ELF-1 (cell line): ENCODE results near the gene C2CD3.

Experiments
- DNase-seq: peaks from one replicate; pipeline ENCODE4 v3.0.0-alpha.2; 2016; ENCODE audit warnings: low read depth, low spot score

C2CD3 gene, protein sequence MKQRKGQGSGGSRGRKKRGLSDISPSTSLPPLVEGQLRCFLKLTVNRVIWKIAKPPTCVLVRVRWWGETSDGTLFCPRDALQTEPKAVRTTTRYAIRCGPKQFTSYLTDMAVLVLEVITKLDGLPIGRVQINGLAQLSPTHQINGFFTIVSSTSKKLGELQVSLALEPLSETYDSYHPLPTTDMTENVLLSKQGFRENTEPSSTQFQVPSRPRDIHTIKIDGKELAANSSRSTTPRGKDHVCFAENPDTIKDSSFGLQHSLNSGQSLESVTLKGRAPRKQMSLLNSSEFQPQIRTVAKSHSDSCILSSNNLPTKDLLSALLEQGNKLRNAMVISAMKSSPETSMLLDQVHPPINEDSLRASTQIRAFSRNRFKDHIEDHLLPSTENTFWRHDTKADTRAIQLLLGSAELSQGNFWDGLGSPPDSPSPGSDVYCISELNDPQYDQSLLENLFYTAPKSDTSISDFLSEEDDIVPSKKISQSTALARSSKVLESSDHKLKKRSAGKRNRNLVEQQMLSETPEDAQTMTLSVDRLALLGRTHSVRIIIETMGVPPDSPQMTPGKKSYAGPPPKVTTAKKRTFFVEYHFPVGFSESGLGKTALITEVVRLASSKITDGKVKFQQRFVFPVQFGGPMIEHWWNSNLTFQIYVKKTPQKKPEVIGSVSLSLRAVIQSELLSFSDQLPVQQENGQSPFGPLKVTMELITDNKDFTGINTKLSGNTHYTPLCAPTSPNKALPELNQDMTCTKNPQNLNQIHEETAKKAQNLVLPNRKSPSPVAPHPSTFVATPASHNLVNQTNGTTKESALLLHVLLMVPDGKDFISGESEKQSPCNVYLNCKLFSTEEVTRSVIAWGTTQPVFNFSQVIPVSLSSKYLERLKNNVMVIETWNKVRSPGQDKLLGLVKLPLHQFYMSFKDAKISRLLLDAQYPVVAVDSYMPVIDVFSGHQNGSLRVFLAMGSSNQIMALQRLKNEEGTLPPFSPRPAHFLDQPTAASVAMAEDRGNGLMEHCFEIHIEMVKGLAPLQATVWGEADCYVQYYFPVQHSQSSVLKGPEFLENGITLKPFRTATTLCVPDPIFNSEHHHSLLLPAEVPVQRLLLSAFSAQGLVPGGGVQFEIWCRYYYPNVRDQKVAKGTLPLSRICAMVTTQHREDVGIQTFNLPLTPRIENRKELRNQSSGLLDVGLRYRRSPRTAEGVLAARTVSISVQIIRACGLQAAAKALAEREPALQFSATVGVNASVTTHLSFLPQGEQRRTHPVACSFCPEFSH (N-terminal part only)

DNA sequence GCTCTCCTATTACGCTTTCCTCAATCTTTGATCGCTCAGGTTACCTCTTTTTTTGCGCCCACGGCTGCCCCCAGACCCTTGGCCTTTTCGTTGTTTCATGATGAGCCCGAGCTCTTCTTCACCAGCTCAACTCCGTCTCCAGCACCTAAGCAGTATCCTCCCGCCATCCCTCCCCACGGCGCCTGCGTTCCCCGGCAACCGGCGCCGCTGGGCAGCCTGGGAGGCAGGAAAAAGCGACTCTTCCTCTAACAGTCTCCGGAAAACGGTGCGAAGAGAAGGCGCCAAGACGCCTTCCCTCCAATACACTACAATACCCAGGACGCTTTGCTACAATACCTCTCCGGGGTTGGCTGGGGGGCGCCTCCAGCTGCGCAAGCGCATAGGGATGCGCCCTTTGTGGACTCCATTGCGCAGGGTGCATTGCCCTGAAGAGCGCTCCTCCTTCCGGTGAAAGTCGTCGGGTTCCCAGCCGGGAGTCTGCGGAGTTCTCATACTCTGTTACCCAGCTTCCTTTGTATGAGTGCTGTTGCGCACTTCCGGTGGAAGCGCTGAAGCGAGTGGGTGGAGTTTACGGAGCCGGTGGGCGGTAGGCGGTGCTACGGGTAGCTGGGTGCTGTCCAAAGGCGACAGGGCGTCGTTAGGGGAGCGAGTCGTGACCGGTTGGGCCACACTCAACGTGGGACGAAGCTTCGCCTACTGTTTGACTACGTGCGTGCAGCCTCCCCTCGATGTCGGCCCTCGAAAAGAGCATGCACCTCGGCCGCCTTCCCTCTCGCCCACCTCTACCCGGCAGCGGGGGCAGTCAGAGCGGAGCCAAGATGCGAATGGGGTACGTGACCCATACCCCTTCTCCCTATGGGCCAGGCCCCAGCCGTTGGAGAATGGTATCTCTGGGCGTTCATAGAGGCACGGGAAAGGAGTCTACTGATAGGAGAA, at the start of gene C2CD3, which contains the start of gene PPME1:
TSS of gene C2CD3 (minus strand) at position 309 of the 936 bp plus-strand sequence. CDS start at position 99, 210 bp downstream.
TSS of gene PPME1 (plus strand) at position 596 of the 936 bp plus-strand sequence. CDS start at position 729, 133 bp downstream.
- peak; percentile 100 for DNase-seq

DNA sequence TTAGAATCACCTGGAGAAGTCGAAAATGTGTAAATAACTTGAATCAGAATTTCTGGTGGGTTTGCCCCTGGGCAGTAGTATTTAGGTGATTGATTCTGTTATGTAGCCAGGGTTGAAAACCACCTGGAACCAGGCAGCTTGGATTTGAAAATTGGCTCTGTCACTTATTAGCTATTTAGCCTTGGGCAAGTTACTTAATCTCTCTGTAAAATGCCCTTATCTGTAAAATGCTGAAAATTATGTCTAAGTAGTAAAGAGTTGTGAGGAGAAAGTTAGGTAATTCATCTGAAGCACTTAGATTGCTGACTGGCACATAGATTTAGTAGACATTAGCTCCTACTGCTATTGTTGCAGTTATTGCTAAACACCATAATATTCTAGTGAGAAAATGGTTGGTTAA, 49.6 kb upstream of the C2CD3 start:
- no peak for DNase-seq

DNA sequence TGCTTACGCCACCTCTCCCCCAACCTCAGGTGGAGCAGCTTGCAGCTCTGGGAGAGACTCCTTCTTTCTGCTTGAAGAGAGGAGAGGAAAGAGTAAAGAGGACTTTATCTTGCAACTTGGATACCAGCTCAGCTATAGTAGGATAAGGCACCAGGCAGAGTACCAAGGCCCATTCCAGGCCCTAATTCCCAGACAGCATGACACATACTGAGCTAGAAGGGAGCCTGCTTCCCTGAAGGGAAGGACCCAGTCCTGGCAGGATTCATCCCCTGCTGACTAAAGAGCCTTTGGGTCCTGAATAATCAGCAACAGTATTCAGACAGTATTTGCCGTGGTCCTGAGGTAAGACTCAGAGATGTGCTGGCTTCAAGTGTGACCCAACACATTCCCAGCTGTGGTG, 41.7 kb upstream of the C2CD3 start:
- DNase-seq: no peak

DNA sequence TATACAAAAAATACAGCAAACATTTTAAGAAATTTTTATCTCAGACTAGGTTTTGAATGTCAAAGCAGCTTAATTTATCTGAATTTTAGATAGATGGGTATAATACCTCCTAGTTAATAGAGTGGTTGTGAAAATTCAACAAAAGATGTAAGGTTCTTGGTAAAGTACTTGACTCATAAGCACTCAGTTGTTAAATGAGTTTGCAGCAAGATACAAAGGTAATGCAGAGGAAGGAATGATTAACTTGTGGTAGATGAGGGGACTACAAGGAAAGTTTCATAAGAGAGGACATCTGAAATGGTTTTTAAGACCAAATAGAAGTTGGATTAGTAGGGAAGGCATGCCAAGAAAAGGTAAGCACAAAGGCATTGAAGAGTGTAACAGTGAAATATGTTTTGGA, 37.7 kb upstream of the C2CD3 start:
- no peak for DNase-seq

DNA sequence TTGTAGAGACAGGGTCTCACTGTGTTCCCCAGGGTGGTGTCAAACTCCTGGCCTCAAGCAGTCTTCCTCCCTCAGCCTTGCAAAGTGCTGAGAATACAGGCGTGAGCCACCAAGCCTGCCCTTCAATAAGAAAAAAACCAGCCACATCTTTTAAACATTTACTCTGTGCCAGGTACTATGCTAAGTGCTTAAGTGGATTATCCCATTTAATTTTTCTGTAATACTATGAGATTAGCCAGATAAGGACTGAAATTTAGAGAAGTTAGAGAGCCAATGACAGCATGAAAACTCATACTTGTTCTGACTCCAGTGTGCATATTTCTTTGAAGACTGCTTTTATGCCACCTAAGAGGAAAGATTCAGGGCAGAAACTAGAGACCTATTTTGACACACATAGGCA, 35.9 kb upstream of the C2CD3 start:
- DNase-seq: no peak

DNA sequence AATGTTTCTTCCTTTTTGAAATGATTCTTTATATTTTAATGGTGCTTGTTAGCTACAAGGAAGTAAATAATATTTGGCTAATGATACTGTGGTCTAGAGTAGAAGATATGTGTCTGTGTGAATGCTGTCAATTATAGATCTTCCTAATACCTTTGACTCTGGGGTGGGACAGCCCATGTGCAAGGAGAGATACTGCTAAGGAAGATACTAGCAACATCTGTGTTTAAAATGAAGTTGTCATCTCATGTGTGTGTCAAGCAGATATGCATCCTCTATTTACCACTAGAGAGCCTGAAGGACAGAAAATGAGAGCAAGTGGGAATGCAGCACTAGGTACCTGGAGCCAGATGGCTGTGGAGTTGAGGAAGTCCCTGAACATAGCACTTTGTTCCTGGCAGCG, 34.4 kb upstream of the C2CD3 start:
- no peak for DNase-seq

DNA sequence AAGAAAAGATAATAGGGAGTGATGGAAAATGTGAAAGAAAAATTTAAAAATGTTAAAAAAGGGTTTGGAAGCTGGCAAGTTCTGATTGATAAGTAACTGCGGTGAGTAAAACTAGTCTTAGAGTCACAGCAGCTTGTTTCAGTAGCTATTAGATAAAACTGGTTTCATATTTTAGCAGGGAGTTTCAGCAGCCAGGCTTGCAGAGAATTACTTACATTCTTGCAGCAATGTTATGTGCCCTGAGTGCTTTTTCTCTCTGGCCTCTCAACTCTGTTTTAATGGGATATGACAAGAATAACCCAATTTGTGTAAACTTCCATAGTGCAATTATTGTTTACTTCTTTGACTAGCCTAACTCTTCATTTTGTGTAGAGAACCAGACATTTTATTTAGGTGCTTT, 33.9 kb upstream of the C2CD3 start:
- DNase-seq: no peak

DNA sequence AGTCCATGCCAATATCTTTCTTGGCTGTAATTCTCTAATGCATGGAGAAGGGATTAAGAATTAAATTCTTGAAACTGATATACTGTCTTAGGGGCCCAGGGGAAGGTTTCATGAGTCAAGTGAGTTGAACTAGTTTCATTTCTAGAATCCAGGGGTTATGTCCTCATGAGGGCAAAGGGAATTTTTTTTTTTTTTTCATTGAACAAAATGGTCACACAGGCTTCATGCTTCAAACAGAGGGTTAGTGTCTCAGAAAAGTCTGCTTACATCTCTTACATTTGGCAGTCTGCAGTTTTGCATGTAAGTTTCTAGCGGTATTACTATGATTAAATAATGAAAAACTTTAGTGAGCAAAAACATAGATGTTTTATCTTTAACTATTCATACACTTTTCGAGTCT, 33.2 kb upstream of the C2CD3 start:
- DNase-seq: no peak

DNA sequence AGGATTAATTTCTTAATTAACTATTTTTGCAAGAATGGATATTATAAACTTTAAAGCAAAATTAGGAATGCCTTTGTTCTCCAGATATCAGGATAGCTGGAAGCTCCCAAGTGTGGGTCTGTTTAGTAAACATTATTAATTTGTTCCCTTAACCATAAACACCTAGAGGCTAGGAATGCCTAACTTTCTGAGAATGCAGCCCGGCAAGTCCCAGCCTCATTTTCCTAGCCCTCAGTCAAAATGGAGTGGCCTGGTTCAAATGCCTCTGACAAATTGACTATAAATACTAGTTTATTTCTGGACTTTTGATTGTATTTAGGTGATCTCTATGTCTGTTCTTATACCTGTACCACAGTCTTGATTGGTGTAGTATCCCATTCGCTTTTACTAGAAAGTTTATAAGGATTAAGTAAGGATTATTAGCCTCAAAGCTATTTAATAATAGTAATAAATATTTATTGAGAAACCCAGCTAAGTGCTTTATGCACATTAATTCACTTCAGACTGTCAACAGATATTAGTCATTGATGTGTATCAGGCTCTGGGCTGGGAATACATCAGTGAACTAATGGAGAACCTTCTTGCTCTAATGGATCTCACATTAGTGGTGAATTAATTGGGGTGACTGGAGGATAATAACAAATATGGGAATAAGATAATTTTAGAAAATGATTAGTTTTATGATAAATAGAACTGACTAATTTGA, 26.1 kb upstream of the C2CD3 start:
- DNase-seq: peak; percentile 68

DNA sequence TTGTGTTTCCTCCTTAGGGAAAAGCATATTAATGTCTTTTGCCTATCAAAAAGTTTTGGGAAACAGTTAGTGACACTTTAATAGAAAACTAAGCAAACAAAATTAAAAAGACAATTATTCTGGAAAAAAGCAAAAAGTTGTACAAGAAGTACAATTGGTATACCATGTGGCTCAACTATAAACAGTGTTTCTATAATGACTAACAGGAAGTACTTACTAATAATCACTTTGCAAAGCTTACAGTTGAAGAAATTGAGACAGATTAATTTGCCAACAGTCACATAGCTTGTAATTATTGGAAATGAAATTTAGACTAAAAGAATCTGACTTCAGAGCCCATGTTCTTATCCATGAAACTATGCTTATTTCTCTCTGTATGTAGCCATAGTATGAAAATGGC, 25.0 kb upstream of the C2CD3 start:
- DNase-seq: no peak

DNA sequence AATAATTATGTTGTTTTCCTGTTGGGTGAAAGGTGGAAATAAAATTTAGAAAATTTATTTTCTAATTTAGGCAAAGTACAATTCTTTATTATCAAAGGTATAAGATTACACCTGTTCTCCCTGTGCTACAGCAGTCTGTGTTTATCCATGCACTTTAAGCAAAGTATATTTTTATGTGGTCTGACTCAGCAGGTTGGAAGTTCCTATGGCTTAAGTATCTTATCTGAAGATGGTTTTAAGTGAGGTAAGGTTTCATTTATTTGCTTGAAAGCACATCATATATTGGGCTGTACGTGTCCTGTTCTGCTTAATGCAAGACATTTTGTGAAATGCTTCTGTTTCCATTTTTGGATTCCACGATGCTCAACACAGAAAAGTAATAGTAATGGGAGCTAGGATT, 14.9 kb upstream of the C2CD3 start:
- no peak for DNase-seq

DNA sequence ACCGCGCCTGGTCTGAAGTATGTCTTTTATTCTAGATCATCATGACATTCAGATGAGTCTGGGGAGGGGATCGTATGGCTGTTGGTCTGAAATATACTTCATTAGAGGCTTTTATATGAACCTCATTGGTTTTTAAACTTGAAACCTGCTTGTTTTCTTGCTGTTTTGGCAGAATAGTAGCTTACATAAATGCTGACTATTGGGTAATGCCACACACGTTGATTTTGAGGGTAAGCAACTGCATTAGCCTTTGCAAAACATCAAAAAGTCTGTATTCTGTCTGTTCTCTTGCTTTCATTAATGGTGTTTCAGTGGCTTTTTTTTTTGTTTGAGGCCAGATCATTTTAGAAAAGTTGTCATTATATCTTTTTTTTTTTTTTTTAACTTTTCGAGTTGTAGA, 14.5 kb upstream of the C2CD3 start:
- DNase-seq: no peak

DNA sequence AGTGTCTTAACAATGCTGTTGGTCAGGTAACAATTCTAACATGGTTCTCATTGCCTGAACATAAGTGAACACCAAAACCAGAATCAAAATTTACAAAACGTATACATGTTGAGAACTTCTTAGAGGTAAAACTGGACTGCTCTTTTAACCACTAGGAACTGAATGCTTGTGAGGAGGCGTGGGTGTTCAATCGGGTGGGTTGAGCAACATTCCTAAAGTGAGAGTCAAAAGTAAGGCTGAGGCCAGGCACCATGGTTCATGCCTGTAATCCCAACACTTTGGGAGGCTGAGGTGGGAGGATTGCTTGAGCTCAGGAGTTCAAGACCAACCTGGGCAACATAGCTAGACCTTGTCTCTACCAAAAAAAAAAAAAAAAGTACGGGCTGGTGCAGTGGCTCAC, 11.8 kb upstream of the C2CD3 start:
- no peak for DNase-seq

DNA sequence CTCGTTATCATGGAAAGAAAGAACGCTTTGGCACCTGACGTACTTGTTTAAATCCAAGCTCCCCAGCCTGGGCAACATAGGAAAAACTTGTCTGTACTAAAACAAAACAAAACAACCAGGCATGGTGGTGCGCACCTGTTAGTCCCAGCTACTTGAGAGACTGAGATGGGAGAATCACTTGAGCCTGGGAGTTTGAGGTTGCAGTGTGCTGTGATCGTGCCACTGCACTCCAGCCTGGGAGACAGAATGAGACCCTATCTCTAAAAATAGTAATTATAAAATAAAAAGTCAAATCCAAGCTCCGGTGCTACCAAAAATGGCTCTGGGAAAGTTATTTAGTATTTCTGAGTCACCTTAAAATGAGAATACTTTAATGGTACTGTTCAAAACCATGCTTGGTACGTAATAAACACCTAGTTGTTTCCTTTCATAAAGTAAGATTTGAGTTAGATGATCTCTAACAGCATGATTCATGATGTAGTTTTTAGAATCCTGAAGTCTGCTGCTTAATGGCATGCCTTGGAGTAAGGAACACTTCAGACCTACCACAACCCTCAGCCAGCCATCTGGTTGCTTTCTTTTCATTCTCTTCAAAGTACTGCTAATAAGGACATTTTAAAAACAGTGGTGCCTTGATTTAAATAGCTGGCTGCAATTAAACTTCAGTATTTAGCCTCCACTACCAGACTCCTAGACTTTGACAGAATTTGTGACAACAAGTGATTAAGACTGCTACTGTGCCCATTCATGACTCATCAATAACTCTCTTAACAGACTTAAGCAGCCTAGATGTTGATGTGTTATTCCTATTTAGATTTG, 8.6 kb upstream of the C2CD3 start:
- no peak for DNase-seq

DNA sequence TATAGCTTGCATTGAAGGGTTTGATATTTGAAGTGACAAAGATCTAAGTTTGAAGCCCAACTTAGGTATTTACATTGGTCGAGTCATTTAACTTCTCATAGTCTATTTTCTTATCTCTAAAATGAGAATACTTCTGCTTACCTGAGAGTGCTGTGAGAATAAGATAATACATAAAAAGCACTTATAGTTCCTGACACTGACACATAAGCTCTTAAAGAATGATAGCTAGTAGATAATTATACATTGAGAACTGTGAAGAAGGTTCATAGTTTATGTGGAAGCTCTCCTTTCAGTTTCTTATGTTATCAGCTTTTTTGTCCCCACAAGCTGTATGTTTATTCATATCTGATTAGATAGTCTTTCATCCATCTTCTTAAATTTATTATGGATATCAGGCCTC, 5.1 kb upstream of the C2CD3 start:
- no peak for DNase-seq

DNA sequence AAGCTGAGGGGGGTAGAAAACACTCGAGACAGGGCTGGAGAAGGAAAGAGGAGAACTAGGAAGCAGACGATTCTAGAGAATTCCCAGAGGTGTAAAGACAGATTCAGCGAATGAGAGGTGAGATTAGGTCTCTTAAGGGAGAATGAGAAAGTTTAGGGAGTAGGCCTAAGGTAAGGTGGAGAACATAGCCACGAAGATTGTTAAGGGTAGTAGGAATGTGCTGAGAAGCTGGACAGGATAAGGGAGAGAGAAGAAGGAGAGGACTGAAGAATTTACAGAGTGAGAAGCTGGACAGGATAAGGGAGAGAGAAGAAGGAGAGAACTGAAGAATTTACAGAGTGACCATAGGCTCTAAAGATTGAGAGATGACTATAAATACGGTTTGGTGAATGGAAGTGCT, 1.2 kb upstream of the C2CD3 start:
- DNase-seq: peak; percentile 6

DNA sequence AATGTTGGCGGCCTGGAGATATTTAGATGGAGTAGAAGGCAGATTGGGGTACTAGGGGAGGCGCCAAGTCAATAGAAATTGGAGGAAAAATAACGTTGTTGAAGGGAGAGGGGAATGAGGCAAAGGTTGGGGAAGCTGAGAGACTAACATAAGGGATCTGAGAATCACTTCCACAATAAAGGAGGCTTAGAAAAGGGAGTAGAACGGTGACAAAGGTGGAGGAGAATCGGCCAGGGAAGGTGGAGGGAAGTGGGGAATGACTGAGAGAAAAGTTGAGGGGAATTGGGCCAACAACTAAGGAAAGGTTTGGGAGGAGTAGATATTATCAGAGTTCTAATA, 797 bp upstream of the C2CD3 start:
- DNase-seq: no peak

DNA sequence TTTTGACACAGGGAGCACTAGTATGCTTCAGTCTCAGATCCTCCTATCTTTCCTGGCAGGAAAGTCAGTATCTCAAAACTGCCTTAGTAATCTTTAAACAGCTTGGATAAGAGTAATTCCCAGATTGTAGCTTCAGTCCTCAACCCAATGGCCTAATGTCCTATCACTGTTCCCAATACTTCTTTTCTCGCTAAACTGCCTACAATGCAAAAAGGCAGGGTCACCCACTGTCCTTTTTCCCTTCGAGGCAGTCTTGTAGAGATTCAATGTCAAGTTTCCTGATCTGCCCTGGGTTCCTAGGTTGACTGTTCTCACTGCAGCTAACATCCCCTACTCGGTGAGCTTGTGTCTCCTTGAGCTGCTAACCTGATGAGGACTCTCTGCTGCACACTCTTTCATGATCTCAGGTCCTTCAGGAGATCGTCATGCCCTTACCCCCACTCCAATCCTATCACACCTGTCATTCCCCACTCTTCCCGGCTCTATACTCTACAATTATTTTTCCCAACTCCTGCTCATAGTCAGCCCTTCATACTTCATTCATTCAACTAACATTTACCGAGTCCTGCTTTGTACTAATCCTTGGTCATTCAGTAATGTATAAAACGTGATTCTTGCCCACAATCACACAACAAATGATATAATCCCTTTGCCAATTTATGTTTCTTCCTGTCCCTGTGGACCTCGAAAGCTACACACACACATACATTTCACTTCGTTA, 904 bp downstream of the C2CD3 start:
- DNase-seq: no peak

DNA sequence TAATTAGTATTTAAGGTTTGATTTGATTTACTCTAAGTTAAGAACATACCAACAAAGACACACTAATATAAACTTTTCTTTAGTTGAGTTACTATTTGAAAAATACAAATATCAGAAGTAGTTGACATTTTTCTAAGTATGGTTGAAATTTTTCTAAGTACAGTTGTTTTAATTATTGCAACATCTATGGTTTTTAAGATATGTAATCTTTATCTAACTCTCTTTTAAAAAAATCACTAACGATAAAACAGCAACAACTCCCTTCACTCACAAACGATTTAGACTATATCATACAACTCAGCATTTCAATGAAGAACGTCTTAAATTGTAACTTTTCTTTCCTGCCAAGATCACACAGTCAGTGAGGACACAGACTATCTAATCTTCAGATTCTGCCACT, 2.0 kb downstream of the C2CD3 start:
- DNase-seq: no peak
